ENCODE results near the gene PLN. TPM values are rescaled to one million over a fixed set of nuclear protein-coding genes. Genes with fewer than 3 reads are reported as not detected.

PLN gene
- polyA plus RNA-seq, 1 of the 3 experiments (the other 2 are of a cell fraction): not detected

GRCh38 chr6:118589649-118590365, 41.7 kb downstream of the PLN start:
- no peaks in the 10 kb centered on the region for H3K9me3 ChIP-seq
- TF ChIP-seq YY1 (IDR thresholded peaks at IDR 0.05; ENCODE audit: low read depth) (no peak), NRF1 (IDR thresholded peaks at IDR 0.05; ENCODE audit: low read depth, low read length) (no peak), RAD21 (IDR thresholded peaks at IDR 0.05; ENCODE audit: low read length) (no peak), FOXJ3 (CRISPR knock-in tag; IDR thresholded peaks at IDR 0.05) (no peak), MEF2A (IDR thresholded peaks at IDR 0.05; ENCODE audit: borderline replicate concordance, low read depth) (no peak), EP300 (IDR thresholded peaks at IDR 0.05; ENCODE audit: borderline replicate concordance in 1 of 2, low read depth in 1 of 2, low read length in 1 of 2) (no peak), NFIC (IDR thresholded peaks at IDR 0.05; ENCODE audit: borderline replicate concordance) (no peak)
- peaks cover 0 to 5% of the 10 kb centered on the region in 2 experiments for H3K36me3 ChIP-seq (replicated peaks in 1 of 2; ENCODE audit: control insufficient read depth in 1 of 2, insufficient read depth in 2 of 2, low read length in 1 of 2)
- no peaks in the 10 kb centered on the region for H3K27me3 ChIP-seq (ENCODE audit: insufficient read depth)
- CTCF ChIA-PET: interaction anchor here (1.2 kb wide), 1 partner anchor 9 kb away, joined by 5 read pairs; no protein-coding TSS in a partner anchor
- H3K4me2 ChIP-seq: no peak overlapping the region
- no peaks in the 10 kb centered on the region; a peak in 1 of 4 replicates for H3K4me1 ChIP-seq (ENCODE audit: control insufficient read depth in 1 of 2, insufficient read depth in 2 of 2, low read depth in 1 of 2, low read length in 1 of 2)
- no peak overlapping the region for H3K4me3 ChIP-seq (ENCODE audit: low read depth in 2 of 2, low read length in 1 of 2)
- no peaks in the 10 kb centered on the region for H3F3A ChIP-seq (replicated peaks; ENCODE audit: insufficient read depth)
- peaks cover 5% of the 10 kb centered on the region; the same call in 1 of the 2 replicates for H4K20me1 ChIP-seq (ENCODE audit: insufficient read depth)
- peak; percentile 12 for DNase-seq
- peaks cover 6% of the 10 kb centered on the region for H3K79me2 ChIP-seq (ENCODE audit: insufficient read depth)
- H3K9me2 ChIP-seq: no peaks in the 10 kb centered on the region
- POLR2A ChIA-PET: no interaction called here
- H3K9ac ChIP-seq: no peak overlapping the region
- no peak overlapping the region for H2AFZ ChIP-seq (ENCODE audit: low read depth)
- 70% methylated on average over 6 of the region's 6 CpGs for WGBS (ENCODE audit: low lambda C conversion rate)
- H3K27ac ChIP-seq (ENCODE audit: low read depth in 2 of 2, low read length in 1 of 2): no peak overlapping the region

GRCh38 chr6:118591897-118592296, 43.8 kb downstream of the PLN start:
- peaks cover 6% of the 10 kb centered on the region for H3K79me2 ChIP-seq (ENCODE audit: insufficient read depth)
- H3K4me3 ChIP-seq (ENCODE audit: low read depth in 2 of 2, low read length in 1 of 2): no peak overlapping the region
- H3F3A ChIP-seq (replicated peaks; ENCODE audit: insufficient read depth): no peaks in the 10 kb centered on the region
- ChIA-PET CTCF (interaction anchor here (1.2 to 1.9 kb wide), 2 partner anchors 11 to 502 kb away, joined by 3 to 6 read pairs; no protein-coding TSS in a partner anchor), POLR2A (no interaction called here)
- no peak for TF ChIP-seq NRF1 (IDR thresholded peaks at IDR 0.05; ENCODE audit: low read depth, low read length)
- no peak for TF ChIP-seq IRF3 (IDR thresholded peaks at IDR 0.05; ENCODE audit: low read depth, low read length)
- no peak for TF ChIP-seq NFIC (IDR thresholded peaks at IDR 0.05; ENCODE audit: borderline replicate concordance)
- TF ChIP-seq RXRA (IDR thresholded peaks at IDR 0.05; ENCODE audit: borderline replicate concordance, low read depth): no peak
- no peak for TF ChIP-seq MXI1 (IDR thresholded peaks at IDR 0.05; ENCODE audit: low read depth, low read length)
- TF ChIP-seq FOXM1 (IDR thresholded peaks at IDR 0.05; ENCODE audit: low read depth): no peak
- TF ChIP-seq SMC3 (IDR thresholded peaks at IDR 0.05; ENCODE audit: low read depth, low read length): no peak
- 89% methylated on average over 3 of the region's 3 CpGs for WGBS (ENCODE audit: low lambda C conversion rate)
- H3K9ac ChIP-seq: no peak overlapping the region
- H4K20me1 ChIP-seq (ENCODE audit: insufficient read depth): peaks cover 5% of the 10 kb centered on the region; the same call in 1 of the 2 replicates
- H3K9me3 ChIP-seq: no peaks in the 10 kb centered on the region
- no peaks in the 10 kb centered on the region; a peak in 1 of 4 replicates for H3K4me1 ChIP-seq (ENCODE audit: control insufficient read depth in 1 of 2, insufficient read depth in 2 of 2, low read depth in 1 of 2, low read length in 1 of 2)
- H3K4me2 ChIP-seq: no peak overlapping the region
- DNase-seq: no peak
- H3K9me2 ChIP-seq: no peaks in the 10 kb centered on the region
- H3K27me3 ChIP-seq (ENCODE audit: insufficient read depth): no peaks in the 10 kb centered on the region
- H2AFZ ChIP-seq (ENCODE audit: low read depth): no peak overlapping the region
- H3K27ac ChIP-seq (ENCODE audit: low read depth in 2 of 2, low read length in 1 of 2): no peak overlapping the region
- H3K36me3 ChIP-seq (replicated peaks in 1 of 2; ENCODE audit: control insufficient read depth in 1 of 2, insufficient read depth in 2 of 2, low read length in 1 of 2): peaks cover 0 to 5% of the 10 kb centered on the region in 2 experiments

Data from SK-N-SH (cell line).